HG03460 (cell line): ENCODE measurements around the gene MYH11.
"Not testable (repeated sequence)": the region's sequence is repeated elsewhere in the genome, so short reads cannot be mapped to it uniquely, and the experiment has no call there.

Experiments used
- ATAC-seq: cut with Tn5 transposase; IDR thresholded peaks from one replicate; pipeline ENCODE4 v1.9.1; 2021; ENCODE audit not compliant: unreplicated experiment

MYH11 gene

DNA sequence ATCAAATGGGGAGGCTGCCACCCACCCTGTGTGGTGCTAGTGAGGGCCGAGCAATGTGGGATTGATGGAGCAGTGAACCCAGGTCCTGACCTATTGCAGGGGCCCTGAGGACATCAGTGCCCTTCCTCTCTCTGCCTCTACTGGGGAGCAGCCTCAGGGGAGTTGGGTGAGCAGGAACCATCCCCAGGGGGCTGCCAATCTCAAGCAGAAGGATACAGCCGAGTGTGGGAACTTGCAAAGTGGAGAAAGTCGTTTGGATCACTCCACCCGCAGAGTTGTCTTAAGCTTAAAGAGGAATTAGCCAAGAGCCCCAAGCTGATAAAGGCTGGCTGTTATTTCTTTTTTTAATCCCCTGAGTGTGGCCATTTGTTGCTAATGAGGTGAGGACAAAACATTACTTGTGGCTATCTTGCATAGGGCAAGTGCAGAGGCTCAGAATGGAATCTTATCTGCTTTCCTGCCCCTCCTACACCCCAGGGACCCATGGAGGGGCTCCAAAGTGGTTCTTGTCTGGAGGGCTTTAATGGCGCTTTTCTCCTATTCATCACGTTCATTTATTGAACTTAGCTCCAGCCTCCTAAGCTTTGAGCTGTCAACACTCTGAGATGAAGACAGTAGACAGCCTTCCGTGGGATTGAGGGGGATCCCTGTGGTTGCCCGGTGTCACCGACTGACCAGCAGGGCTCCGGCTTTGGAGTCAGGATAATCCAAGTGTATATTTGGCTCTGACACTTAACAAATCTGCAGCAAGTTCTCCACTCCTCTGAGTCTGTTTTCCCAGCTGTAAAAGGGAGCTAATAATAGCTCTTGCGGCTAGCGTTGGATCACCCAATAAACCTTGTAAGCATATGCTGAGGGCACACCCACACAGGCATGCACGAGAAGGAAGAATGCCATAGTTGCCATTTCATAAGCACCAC, 45.1 kb downstream of the MYH11 start:
- ATAC-seq = no peak

GRCh38 chr16:15810949-15811348, 45.9 kb downstream of the MYH11 start:
- no peak for ATAC-seq

- ATAC-seq = no peak
Observed at GRCh38 chr16:15810411-15810810, 46.4 kb downstream of the MYH11 start.

GRCh38 chr16:15809297-15809696, 47.5 kb downstream of the MYH11 start:
- not testable (repeated sequence) for ATAC-seq

DNA sequence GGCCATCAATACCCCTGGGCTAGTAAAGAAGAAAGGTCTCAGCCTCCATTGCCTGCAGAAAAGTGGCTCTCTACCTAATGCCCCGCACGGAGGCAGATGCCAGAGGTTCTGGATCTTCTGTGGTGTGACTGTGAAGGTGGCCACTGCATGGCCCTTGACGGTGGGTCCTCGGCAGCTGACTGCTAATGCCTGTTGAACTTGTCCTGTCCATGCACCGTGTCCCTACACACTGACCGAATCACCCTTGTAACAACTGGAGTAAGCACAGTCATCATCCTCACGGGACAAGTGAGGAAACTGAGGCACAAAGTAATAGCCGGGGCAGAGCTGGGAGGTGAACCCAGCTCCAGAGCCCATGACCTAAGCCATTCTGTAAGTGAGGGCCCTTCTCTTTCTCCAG, 48.8 kb downstream of the MYH11 start:
- ATAC-seq = no peak

- no peak for ATAC-seq
Observed at GRCh38 chr16:15807603-15808009, 49.2 kb downstream of the MYH11 start.

DNA sequence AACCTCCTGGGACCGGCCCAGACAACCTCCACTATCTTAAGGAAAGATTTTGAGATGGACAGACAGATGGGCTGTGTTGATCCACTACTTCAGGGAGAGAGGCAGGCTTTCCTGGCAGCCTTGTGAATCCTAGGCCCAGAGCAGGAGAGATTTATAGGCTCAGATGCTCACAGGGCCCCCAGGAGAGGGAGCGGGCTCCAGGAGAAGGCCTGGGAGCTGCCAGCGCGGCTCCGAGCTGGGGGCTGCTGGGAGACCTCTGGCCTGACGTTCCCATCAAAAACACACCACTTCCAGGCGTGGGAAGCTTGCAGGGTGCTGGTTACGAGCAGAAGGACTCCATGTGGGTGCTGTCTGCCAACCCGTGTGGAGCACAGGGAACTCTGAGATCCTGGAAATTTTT, 53.2 kb downstream of the MYH11 start:
- ATAC-seq = no peak

DNA sequence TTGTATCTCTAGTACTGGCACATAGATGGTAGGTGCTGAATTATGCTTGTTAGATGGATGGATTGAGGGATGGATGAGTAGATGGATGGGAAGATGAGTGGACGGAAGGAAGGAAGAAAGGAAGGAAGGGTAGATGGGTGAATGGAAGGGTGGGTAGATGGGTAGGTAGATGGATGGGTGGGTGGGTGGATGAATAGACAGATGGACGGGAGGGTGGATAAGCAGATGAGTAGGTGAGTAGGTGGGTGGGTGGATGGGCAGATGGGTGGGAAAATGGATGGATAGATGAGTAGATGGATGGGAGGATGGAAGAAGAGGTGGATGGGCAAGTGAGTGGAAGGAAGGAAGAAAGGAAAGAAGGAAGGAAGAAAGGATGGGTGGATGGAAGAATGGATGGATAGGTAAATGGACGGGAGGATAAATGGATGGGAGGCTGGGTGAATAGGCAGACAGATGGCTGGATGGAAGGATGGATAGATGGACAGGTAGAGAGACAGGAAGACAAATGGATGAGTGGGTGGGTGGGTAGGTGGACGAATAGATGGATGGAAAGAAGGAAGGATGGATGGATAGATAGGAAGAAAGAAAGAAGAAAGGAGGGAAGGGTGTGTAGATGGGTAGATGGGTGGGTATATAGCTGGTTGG, 56.9 kb downstream of the MYH11 start:
- no peak for ATAC-seq

GRCh38 chr16:15798671-15799070, 58.2 kb downstream of the MYH11 start:
- ATAC-seq = no peak

DNA sequence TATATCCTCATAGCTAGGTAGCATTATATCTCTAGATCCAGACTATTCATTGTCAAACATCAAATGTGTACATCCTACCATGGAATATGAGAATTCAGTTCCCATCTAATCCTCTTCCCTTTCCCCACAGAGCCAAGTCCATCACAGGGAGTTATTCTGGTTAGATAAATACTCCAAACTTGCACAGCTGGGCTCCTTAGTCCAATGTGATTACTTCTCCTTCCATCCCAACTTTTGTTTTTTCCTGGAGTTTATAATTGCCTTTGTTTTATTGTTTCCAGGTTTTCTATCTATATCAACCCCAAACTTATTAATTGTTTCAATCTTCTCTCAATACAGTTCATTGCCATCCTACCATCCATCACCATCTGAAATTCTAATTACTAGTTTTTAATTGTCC, 59.9 kb downstream of the MYH11 start:
- ATAC-seq = no peak

DNA sequence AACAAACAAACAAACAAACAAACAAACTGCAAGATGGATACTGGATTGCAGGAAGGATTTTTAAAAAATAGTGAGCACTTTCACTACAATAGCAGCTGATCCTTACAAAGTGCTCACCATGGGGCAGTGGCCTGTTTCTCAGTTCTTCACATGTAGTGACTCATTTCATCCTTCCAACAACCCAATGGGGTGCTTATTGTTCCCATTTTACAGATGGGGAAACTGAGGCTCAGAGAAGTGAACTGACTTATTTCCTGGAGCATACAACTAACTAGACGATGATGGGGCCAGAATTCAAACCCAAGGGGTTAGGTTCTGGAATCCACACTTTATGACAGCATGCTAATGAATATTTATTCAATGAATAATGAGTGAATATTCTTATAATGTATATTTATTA, 61.2 kb downstream of the MYH11 start:
- no peak for ATAC-seq

DNA sequence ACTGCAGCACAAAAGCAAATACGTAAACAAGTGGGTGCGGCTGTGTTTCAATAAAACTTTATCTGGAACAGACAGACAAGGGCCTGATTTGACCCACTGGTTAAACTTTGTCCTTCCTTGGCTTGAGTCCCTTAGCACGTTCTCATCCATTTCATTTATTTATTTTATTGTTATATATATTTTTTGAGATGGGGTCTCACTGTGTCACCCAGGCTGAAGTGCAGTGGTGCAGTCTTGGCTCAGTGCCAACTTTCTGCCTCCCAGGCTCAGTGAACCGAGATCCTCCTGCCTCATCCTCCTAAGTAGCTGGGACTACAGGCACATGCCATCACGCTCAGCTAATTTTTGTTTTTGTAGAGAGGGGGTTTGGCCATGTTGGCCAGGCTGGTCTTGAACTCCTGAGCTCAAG, 64.3 kb downstream of the MYH11 start:
- no peak for ATAC-seq

DNA sequence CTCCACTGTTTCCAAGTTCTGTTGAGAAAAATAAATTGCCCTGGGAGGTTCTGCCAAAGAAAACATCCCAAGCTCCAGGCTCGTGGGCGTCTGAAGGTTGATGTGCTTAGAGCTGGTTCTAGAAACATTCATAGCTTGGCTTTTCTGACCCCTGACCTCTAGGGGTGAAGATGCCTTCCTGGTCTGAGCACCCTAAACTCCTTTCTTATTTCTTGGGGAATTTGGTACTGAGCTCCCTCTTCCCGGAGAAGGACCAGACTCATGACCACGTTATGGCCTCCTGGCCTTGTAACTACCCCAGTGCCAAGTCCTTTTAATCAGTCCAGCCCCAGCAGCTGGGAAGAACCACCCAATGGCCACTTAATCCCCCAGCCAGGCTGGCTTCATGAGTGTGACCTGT, 66.4 kb downstream of the MYH11 start:
- ATAC-seq = no peak

- not testable (repeated sequence) for ATAC-seq
Observed at GRCh38 chr16:15789816-15790215, 67.0 kb downstream of the MYH11 start.

- ATAC-seq = no peak
Observed at GRCh38 chr16:15788846-15789239, 68.0 kb downstream of the MYH11 start.

DNA sequence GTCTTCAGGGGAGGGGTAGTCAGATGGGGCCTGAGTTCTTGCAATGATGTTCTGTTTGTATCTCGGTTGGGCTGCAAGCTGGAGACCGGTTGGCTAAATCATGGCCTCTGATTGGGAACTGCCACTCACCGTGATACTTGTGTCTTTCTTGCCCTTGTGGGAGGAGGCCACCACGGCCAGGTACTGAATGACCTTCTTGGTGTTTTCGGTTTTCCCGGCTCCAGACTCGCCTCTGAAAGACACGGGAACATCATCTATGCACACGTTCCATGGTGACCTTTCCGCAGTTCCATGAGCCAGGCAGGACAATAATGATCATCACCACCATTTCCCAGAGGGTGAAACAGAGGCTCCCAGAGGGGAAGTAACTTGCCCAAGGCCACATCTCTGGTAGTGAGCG, 70.3 kb downstream of the MYH11 start:
- no peak for ATAC-seq

GRCh38 chr16:15785386-15786059, 71.3 kb downstream of the MYH11 start:
- ATAC-seq = no peak

- ATAC-seq = no peak
Observed at GRCh38 chr16:15783985-15784384, 72.8 kb downstream of the MYH11 start.

DNA sequence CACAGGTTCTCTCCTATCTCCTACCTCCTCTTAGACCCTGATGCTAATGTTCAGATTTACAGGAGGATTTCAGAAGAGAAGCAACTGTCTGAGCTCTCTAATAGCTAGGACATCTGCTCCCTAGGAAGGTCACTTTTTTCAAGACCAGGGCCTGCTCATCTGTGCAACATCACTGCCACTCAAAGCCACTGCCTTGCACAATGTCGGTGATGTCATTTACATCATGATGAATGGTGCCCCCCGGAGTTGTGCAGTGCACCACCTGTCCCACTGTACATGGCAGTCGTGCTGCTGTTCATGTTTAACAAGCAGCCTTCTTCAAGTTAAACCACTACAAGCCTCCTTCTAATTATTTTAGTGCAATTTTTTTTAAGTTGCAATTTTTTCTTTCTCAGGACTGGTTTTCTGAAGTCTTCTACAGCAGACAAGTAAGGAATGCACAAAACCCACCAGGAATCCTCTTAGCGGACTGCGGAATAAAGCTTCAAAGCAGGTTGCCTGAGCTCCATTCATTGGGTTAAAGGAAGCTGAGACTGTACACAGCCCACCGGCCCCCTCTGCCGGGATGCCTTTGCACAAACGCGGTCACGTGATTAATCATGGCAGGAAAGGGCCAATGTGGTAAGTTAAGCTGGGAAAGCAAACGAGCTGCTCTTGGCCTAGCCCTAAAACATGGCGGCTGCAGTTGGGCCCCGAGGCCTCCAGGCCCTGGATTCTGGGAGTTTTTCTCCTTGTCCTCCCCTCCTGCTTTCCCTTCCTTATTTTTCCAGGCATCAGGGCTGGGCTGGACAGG, 74.1 kb downstream of the MYH11 start:
- no peak for ATAC-seq

- no peak for ATAC-seq
Observed at GRCh38 chr16:15781650-15782049, 75.2 kb downstream of the MYH11 start.

GRCh38 chr16:15780805-15781204, 76.0 kb downstream of the MYH11 start:
- no peak for ATAC-seq
